Fibroblast of lung (primary cell): ENCODE results near the gene CDCA7.

Experiments used
- EZH2 ChIP-seq: IDR thresholded peaks from 2 replicates; pipeline ENCODE4 v1.5.1; 2012; ENCODE audit warnings: low read length, control low read depth, mild to moderate bottlenecking; ENCODE audit errors: missing control alignments
- TF ChIP-seq, protein P1 (sequence below), 2 donors: IDR thresholded peaks in 1 of 2; conservative IDR thresholded peaks in 1 of 2; 1 replicate in 1 of 2; 2 replicates in 1 of 2; pipeline ENCODE4 v1.5.1; 2011 to 2012; ENCODE audit warnings: low read length in 2 of 2, control low read depth in 1 of 2, inconsistent platforms in 1 of 2, low read depth in 1 of 2, mild to moderate bottlenecking in 1 of 2

DNA sequence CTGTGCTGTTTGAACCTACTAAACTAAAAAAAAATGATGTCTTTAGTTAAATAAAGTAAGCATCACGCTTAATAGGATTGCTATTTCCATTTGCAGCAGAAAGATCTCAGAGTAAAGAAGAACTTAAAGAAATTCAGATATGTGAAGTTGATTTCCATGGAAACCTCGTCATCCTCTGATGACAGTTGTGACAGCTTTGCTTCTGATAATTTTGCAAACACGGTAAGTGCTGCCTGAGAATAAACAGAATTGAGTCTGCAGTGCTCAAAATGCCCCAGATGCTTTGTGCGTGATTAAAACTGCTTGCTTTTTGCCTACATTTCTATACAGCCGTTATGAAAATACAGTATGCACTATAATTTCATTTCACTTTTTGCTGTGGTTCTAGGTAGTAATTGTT lies 3.9 kb downstream of the CDCA7 start:
- TF ChIP-seq, protein P1, sequence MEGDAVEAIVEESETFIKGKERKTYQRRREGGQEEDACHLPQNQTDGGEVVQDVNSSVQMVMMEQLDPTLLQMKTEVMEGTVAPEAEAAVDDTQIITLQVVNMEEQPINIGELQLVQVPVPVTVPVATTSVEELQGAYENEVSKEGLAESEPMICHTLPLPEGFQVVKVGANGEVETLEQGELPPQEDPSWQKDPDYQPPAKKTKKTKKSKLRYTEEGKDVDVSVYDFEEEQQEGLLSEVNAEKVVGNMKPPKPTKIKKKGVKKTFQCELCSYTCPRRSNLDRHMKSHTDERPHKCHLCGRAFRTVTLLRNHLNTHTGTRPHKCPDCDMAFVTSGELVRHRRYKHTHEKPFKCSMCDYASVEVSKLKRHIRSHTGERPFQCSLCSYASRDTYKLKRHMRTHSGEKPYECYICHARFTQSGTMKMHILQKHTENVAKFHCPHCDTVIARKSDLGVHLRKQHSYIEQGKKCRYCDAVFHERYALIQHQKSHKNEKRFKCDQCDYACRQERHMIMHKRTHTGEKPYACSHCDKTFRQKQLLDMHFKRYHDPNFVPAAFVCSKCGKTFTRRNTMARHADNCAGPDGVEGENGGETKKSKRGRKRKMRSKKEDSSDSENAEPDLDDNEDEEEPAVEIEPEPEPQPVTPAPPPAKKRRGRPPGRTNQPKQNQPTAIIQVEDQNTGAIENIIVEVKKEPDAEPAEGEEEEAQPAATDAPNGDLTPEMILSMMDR (conservative IDR thresholded peaks at IDR 0.05 in 1 of 2, IDR thresholded peaks at IDR 0.05 in 1 of 2; ENCODE audit: low read depth in 1 of 2, low read length in 2 of 2): no peak
- TF ChIP-seq EZH2: no peak
